ENCODE measurements around the gene NOC2L.

Gene NOC2L

GRCh38 chr1:966704-967300 lies 7.7 kb upstream of the NOC2L start:
- peak overlapping the region; percentile 52 to 65 for H3K9ac ChIP-seq (ENCODE audit: low read depth in 1 of 2, low read length in 2 of 2)
- no peaks in the 10 kb centered on the region for H3K9me3 ChIP-seq (ENCODE audit: control insufficient read depth in 1 of 2, low read length in 2 of 2)
- H3K36me3 ChIP-seq (ENCODE audit: control insufficient read depth in 1 of 2, insufficient read depth in 2 of 2, low read length in 2 of 2) = no peaks in the 10 kb centered on the region
- peaks cover 26 to 28% of the 10 kb centered on the region in 2 donors for H3K27me3 ChIP-seq (ENCODE audit: control insufficient read depth in 1 of 2, insufficient read depth in 2 of 2, low read length in 2 of 2)
- H3K4me1 ChIP-seq (ENCODE audit: control insufficient read depth in 1 of 2, insufficient read depth in 2 of 2, low read length in 2 of 2) = peaks cover 7 to 17% of the 10 kb centered on the region in 2 donors
- H3K4me3 ChIP-seq (ENCODE audit: low read depth in 1 of 2, low read length in 2 of 2) = peak overlapping the region; percentile 68 to 71
- peak overlapping the region; percentile 73 for H3K27ac ChIP-seq (ENCODE audit: low read depth, low read length)

- H3K27ac ChIP-seq (ENCODE audit: low read depth, low read length) = peak within 1 kb of the TSS; percentile 73
- H3K9ac ChIP-seq (ENCODE audit: low read depth in 1 of 2, low read length in 2 of 2) = peak within 1 kb of the TSS; percentile 52 to 65
- H3K36me3 ChIP-seq (ENCODE audit: control insufficient read depth in 1 of 2, insufficient read depth in 2 of 2, low read length in 2 of 2) = no peaks in the 10 kb centered on the region
- H3K27me3 ChIP-seq (ENCODE audit: control insufficient read depth in 1 of 2, insufficient read depth in 2 of 2, low read length in 2 of 2) = peaks cover 20 to 22% of the 10 kb centered on the region in 2 donors
- peaks cover 7 to 22% of the 10 kb centered on the region in 2 donors for H3K4me1 ChIP-seq (ENCODE audit: control insufficient read depth in 1 of 2, insufficient read depth in 2 of 2, low read length in 2 of 2)
- peak within 1 kb of the TSS; percentile 68 to 71 for H3K4me3 ChIP-seq (ENCODE audit: low read depth in 1 of 2, low read length in 2 of 2)
- H3K9me3 ChIP-seq (ENCODE audit: control insufficient read depth in 1 of 2, low read length in 2 of 2) = no peaks in the 10 kb centered on the region
These were observed 7.2 kb upstream of the NOC2L start, which contains the start of gene PLEKHN1 for GRCh38 chr1:966135-966703. TSS of gene PLEKHN1 (plus strand) at chr1:966482. CDS start at chr1:966532, 50 bp downstream.

DNA sequence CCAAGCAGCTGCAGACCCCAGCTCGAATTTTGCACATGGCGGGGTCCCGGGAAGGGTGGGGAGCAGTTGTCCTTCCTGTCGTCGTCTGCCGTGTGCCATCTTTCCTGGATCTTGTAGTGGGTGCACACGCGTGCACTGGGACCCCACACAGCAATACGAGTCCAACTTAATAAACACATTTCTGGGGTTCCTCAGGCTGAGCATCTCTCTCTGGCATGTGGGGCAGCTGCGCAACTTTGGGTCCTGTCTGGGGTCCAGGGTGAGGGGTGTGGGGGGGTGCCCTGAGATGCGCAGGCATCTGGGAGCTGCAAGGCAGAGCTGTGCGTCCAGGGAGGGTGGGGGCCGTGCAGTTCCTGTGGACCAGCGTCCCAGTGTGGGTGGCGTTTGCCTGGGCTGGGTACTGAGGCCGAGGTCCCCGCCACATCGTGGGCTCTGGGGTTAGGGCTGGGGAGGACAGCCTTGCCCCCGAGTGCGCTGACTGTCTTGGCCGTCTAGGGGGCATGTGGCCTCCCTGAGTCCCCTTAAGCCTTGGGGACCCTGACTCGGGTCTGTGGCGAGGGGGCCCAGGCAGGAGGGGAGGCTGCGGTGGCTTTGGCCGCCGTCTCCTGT lies 6.6 kb upstream of the NOC2L start:
- Histone ChIP-seq H3K4me3 (ENCODE audit: low read depth in 1 of 2, low read length in 2 of 2) (no peak overlapping the region), H3K27ac (ENCODE audit: low read depth, low read length) (no peak overlapping the region), H3K9ac (ENCODE audit: low read depth in 1 of 2, low read length in 2 of 2) (peak overlapping the region in 1 of 2 donors; percentile 52)

GRCh38 chr1:964691-965525 lies 5.9 kb upstream of the NOC2L start:
- Histone ChIP-seq H3K4me3 (ENCODE audit: low read depth in 1 of 2, low read length in 2 of 2) (no peak overlapping the region), H3K4me1 (ENCODE audit: control insufficient read depth in 1 of 2, insufficient read depth in 2 of 2, low read length in 2 of 2) (peaks cover 7 to 23% of the 10 kb centered on the region in 2 donors), H3K36me3 (ENCODE audit: control insufficient read depth in 1 of 2, insufficient read depth in 2 of 2, low read length in 2 of 2) (no peaks in the 10 kb centered on the region), H3K27me3 (ENCODE audit: control insufficient read depth in 1 of 2, insufficient read depth in 2 of 2, low read length in 2 of 2) (peaks cover 19% of the 10 kb centered on the region in 2 donors), H3K9ac (ENCODE audit: low read depth in 1 of 2, low read length in 2 of 2) (no peak overlapping the region), H3K27ac (ENCODE audit: low read depth, low read length) (no peak overlapping the region), H3K9me3 (ENCODE audit: control insufficient read depth in 1 of 2, low read length in 2 of 2) (no peaks in the 10 kb centered on the region)

More for the DNA sequence above, 6.6 kb upstream of the NOC2L start:
- Histone ChIP-seq H3K27me3 (ENCODE audit: control insufficient read depth in 1 of 2, insufficient read depth in 2 of 2, low read length in 2 of 2) (peaks cover 19% of the 10 kb centered on the region in 2 donors), H3K9me3 (ENCODE audit: control insufficient read depth in 1 of 2, low read length in 2 of 2) (no peaks in the 10 kb centered on the region), H3K4me1 (ENCODE audit: control insufficient read depth in 1 of 2, insufficient read depth in 2 of 2, low read length in 2 of 2) (peaks cover 7 to 23% of the 10 kb centered on the region in 2 donors), H3K36me3 (ENCODE audit: control insufficient read depth in 1 of 2, insufficient read depth in 2 of 2, low read length in 2 of 2) (no peaks in the 10 kb centered on the region)

GRCh38 chr1:963746-964525 lies 4.9 kb upstream of the NOC2L start:
- Histone ChIP-seq H3K27me3 (ENCODE audit: control insufficient read depth in 1 of 2, insufficient read depth in 2 of 2, low read length in 2 of 2) (peaks cover 13 to 15% of the 10 kb centered on the region in 2 donors), H3K4me1 (ENCODE audit: control insufficient read depth in 1 of 2, insufficient read depth in 2 of 2, low read length in 2 of 2) (peaks cover 7 to 23% of the 10 kb centered on the region in 2 donors), H3K9ac (ENCODE audit: low read depth in 1 of 2, low read length in 2 of 2) (no peak overlapping the region), H3K36me3 (ENCODE audit: control insufficient read depth in 1 of 2, insufficient read depth in 2 of 2, low read length in 2 of 2) (no peaks in the 10 kb centered on the region), H3K4me3 (ENCODE audit: low read depth in 1 of 2, low read length in 2 of 2) (no peak overlapping the region), H3K27ac (ENCODE audit: low read depth, low read length) (no peak overlapping the region), H3K9me3 (ENCODE audit: control insufficient read depth in 1 of 2, low read length in 2 of 2) (no peaks in the 10 kb centered on the region)

DNA sequence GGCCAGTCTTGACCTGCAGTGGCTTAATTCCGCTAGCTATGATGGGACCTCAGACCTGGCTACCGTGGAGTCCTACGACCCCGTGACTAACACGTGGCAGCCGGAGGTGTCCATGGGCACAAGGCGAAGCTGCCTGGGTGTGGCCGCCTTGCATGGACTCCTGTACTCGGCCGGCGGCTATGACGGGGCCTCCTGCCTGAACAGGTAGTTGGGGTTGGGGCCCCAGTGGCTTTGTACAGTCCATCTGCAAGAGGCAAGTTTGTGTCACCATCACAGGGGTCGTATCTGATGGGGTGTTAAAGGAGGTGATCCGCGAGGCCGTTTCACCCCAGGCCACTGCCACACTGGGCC lies 4.2 kb upstream of the NOC2L start:
- Histone ChIP-seq H3K36me3 (ENCODE audit: control insufficient read depth in 1 of 2, insufficient read depth in 2 of 2, low read length in 2 of 2) (no peaks in the 10 kb centered on the region), H3K9me3 (ENCODE audit: control insufficient read depth in 1 of 2, low read length in 2 of 2) (no peaks in the 10 kb centered on the region), H3K27me3 (ENCODE audit: control insufficient read depth in 1 of 2, insufficient read depth in 2 of 2, low read length in 2 of 2) (peaks cover 6 to 9% of the 10 kb centered on the region in 2 donors), H3K9ac (ENCODE audit: low read depth in 1 of 2, low read length in 2 of 2) (no peak overlapping the region), H3K4me3 (ENCODE audit: low read depth in 1 of 2, low read length in 2 of 2) (no peak overlapping the region), H3K27ac (ENCODE audit: low read depth, low read length) (no peak overlapping the region), H3K4me1 (ENCODE audit: control insufficient read depth in 1 of 2, insufficient read depth in 2 of 2, low read length in 2 of 2) (peaks cover 7 to 27% of the 10 kb centered on the region in 2 donors)

GRCh38 chr1:962381-963300 lies 3.6 kb upstream of the NOC2L start:
- Histone ChIP-seq H3K4me1 (ENCODE audit: control insufficient read depth in 1 of 2, insufficient read depth in 2 of 2, low read length in 2 of 2) (peaks cover 12 to 33% of the 10 kb centered on the region in 2 donors), H3K27me3 (ENCODE audit: control insufficient read depth in 1 of 2, insufficient read depth in 2 of 2, low read length in 2 of 2) (peaks cover 0 to 7% of the 10 kb centered on the region in 2 donors), H3K9ac (ENCODE audit: low read depth in 1 of 2, low read length in 2 of 2) (no peak overlapping the region), H3K27ac (ENCODE audit: low read depth, low read length) (no peak overlapping the region), H3K4me3 (ENCODE audit: low read depth in 1 of 2, low read length in 2 of 2) (no peak overlapping the region), H3K36me3 (ENCODE audit: control insufficient read depth in 1 of 2, insufficient read depth in 2 of 2, low read length in 2 of 2) (no peaks in the 10 kb centered on the region), H3K9me3 (ENCODE audit: control insufficient read depth in 1 of 2, low read length in 2 of 2) (no peaks in the 10 kb centered on the region)

DNA sequence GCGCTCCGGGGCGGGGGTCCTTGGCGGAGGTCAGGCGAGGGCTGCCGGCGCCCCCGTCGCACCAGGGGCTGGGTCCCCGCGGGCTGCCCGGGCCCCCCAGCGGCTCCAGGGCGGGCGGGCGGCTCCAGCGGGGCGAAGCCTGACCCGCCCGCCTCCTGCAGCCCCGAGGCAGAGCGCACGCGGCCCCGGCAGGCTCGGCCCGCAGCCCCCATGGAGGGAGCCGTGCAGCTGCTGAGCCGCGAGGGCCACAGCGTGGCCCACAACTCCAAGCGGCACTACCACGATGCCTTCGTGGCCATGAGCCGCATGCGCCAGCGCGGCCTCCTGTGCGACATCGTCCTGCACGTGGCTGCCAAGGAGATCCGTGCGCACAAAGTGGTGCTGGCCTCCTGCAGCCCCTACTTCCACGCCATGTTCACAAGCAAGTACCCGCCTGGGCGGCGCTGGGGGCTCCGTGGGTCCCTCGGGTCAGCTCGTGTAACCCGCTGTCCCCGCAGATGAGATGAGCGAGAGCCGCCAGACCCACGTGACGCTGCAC lies 2.1 kb upstream of the NOC2L start:
- H3K4me3 ChIP-seq (ENCODE audit: low read depth in 1 of 2, low read length in 2 of 2) = peak overlapping the region in 1 of 2 donors; percentile 57
- no peaks in the 10 kb centered on the region for H3K9me3 ChIP-seq (ENCODE audit: control insufficient read depth in 1 of 2, low read length in 2 of 2)
- no peaks in the 10 kb centered on the region for H3K27me3 ChIP-seq (ENCODE audit: control insufficient read depth in 1 of 2, insufficient read depth in 2 of 2, low read length in 2 of 2)
- no peak overlapping the region for H3K9ac ChIP-seq (ENCODE audit: low read depth in 1 of 2, low read length in 2 of 2)
- H3K36me3 ChIP-seq (ENCODE audit: control insufficient read depth in 1 of 2, insufficient read depth in 2 of 2, low read length in 2 of 2) = peaks cover 4 to 10% of the 10 kb centered on the region in 2 donors
- H3K4me1 ChIP-seq (ENCODE audit: control insufficient read depth in 1 of 2, insufficient read depth in 2 of 2, low read length in 2 of 2) = peaks cover 13 to 28% of the 10 kb centered on the region in 2 donors
- H3K27ac ChIP-seq (ENCODE audit: low read depth, low read length) = no peak overlapping the region

Measured in duodenal mucosa (tissue), 2 donors.